Measurements from ENCODE around the gene IGLL5.

Gene IGLL5

DNA sequence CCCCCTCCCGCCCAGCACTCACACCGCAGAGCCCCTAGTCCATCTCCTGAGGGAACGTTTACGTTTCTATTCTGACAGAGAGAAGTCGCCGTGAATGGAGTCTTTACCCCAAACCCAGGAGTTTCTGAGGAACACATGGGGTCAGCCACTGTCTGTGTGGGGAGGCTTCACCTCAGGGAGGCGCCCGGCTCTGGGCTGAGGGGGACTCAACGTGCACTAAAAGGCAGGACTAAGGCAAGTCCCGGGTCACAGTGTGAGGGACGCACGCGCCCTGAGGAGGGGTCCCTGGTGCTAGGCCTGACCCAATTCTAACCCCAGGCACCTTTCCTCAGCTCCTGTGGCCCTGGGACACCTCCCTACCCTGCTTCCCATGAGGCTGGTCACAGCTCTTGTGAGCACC lies 32.5 kb upstream of the IGLL5 start:
- no peaks in the 10 kb centered on the region for H3K36me3 Mint-ChIP-seq
- ATAC-seq (replicated peaks) = no peak
- DNase-seq = no peak
- H3K4me3 Mint-ChIP-seq = no peak overlapping the region
- peaks cover 39 to 54% of the 10 kb centered on the region in 2 donors for H3K4me1 Mint-ChIP-seq
- no peaks in the 10 kb centered on the region for H3K9me3 Mint-ChIP-seq
- H3K27ac Mint-ChIP-seq = no peak overlapping the region
- peaks cover 21 to 24% of the 10 kb centered on the region in 2 donors for H3K27me3 Mint-ChIP-seq

DNA sequence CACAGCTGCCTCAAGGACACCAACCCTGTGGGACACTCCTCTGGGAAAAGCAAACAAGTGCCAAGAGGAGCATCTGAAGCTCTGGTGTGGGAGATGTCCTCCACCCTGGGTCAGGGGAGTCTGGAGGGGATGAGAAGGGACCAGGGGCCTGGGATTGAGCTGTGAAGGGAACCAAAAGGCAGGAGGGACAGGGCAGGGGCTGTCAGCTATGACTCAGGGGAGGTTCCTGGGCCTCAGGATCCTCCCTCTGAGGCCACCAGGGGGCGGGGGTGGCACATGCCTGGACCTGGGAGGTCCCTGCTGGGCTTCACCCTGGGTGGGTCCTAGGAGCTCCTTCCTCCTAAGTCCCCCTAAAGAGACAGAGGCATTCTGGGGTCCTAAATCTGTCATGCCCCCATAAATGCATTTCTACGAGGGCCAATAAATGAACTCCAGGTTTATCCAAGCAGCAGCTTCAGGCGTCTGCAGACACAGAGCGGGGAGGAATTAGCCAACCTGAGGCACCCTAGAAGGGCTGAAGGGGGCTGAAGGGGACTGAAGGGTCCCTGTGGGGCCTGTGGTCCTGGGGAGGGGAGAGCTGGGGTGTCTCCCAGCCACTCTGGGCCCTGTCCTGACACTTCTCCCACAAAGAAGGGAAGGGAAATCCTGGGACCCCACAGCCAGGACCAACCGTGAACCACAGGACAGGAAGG lies 31.9 kb upstream of the IGLL5 start:
- H3K36me3 Mint-ChIP-seq = no peaks in the 10 kb centered on the region
- H3K27ac Mint-ChIP-seq = peak overlapping the region; percentile 47
- peaks cover 35 to 47% of the 10 kb centered on the region in 2 donors for H3K4me1 Mint-ChIP-seq
- DNase-seq = no peak
- H3K4me3 Mint-ChIP-seq = peak overlapping the region in 1 of 2 donors; percentile 21
- ATAC-seq (replicated peaks) = peak; percentile 37
- no peaks in the 10 kb centered on the region for H3K9me3 Mint-ChIP-seq
- peaks cover 25 to 29% of the 10 kb centered on the region in 2 donors for H3K27me3 Mint-ChIP-seq

DNA sequence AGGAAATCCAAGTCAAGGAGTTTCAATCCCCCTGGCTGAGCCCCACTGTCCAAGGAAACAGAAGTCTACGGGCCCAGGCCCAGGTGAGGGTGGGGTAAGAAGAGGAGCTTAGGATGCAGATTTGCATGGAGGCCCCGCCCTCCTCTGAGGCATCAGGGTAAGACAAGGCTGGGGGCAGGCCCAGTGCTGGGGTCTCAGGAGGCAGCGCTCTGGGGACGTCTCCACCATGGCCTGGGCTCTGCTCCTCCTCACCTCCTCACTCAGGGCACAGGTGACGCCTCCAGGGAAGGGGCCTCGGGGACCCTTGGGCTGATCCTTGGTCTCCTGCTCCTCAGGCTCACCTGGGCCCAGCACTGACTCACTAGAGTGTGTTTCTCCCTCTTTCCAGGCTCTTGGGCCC lies 31.3 kb upstream of the IGLL5 start:
- ATAC-seq (replicated peaks) (no peak), DNase-seq (no peak)
- Mint-ChIP-seq H3K36me3 (no peaks in the 10 kb centered on the region), H3K27me3 (peaks cover 30 to 33% of the 10 kb centered on the region in 2 donors), H3K27ac (peak overlapping the region; percentile 65), H3K9me3 (no peaks in the 10 kb centered on the region), H3K4me1 (peaks cover 34 to 51% of the 10 kb centered on the region in 2 donors), H3K4me3 (peak overlapping the region in 1 of 2 donors; percentile 40)

DNA sequence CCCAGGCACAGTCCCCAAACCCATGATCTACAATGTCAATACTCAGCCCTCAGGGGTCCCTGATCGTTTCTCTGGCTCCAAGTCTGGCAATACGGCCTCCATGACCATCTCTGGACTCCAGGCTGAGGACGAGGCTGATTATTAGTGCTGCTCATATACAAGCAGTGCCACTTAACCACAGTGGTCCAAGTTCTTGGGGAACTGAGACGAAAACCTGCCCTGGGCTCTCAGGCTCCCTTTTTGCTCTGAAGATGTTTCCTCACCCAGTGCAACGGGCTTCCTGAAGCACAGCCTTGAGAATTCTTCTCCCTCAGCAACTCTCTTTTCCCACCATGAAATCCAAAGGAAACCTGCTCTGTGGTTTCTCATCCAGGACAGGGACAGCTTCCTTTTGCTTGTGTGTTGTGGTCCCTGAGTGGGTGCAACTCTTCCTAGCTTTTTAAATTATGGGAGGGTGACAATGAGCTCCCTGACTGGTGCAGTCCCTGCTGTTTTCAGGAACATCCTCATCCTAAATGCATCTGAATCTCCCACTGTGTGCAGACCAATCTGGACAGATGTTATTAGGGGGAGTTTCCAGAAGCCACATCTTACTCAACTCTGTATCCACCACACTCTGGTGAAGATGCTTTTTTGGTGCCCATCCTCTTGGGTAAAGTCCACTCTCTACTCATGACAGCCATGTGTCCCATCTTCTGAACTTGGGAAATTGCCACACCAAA lies 30.6 kb upstream of the IGLL5 start:
- DNase-seq (no peak), ATAC-seq (replicated peaks) (peak; percentile 60 to 61)
- peaks cover 28 to 30% of the 10 kb centered on the region in 2 donors for H3K27me3 Mint-ChIP-seq
- peaks cover 34 to 52% of the 10 kb centered on the region in 2 donors for H3K4me1 Mint-ChIP-seq
- H3K4me3 Mint-ChIP-seq = peak overlapping the region; percentile 39 to 57
- H3K36me3 Mint-ChIP-seq = no peaks in the 10 kb centered on the region
- H3K27ac Mint-ChIP-seq = peak overlapping the region; percentile 90
- no peaks in the 10 kb centered on the region for H3K9me3 Mint-ChIP-seq

DNA sequence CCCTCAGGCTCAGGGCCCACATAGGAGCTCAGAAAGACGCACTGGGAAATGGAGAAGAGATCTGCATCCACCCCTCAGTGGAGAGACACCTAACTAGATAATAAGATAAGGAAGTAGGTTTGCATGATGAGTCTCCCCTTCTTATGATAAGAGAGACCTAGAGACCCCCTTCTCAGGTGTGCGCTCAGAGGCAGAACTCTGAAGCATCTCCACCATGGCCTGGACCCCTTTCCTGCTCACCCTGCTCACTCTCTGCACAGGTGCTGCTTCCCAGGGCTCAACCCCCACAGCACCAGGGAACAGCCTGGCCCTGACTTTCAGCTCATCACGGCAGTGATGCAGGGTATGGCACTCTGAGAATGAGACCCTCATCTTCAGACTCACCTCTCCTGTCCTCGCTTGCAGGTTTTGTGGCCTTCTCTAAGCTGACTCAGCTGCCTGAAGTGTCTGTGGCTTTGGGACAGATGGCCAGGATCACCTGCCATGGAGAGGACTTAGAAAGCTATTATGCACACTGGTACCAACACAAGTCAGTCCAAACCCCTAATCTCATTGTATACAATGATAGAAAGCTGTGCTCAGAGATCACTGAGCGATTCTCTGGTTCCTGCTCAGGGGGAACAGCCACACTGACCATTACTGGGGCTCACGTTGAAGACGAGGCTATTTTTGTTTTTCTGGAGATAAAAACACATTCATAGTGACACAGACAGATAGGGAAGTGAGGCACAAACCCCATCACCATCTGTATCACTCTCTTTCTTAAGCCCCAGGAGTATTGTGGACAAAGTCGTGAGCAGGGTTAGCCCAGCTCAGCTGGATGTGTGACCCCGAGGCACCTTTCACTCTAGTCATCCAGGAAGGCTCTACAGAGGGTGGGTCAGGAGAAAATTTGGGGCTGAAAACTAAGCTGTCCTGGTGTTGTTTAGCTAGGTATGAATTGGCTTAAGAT lies 29.7 kb upstream of the IGLL5 start:
- Mint-ChIP-seq H3K4me3 (peak overlapping the region; percentile 43 to 57), H3K27me3 (peaks cover 19 to 22% of the 10 kb centered on the region in 2 donors), H3K36me3 (no peaks in the 10 kb centered on the region), H3K27ac (peak overlapping the region; percentile 90), H3K9me3 (no peaks in the 10 kb centered on the region), H3K4me1 (peaks cover 34 to 52% of the 10 kb centered on the region in 2 donors)
- DNase-seq = peak; percentile 51
- peak; percentile 90 to 91 for ATAC-seq (replicated peaks)

DNA sequence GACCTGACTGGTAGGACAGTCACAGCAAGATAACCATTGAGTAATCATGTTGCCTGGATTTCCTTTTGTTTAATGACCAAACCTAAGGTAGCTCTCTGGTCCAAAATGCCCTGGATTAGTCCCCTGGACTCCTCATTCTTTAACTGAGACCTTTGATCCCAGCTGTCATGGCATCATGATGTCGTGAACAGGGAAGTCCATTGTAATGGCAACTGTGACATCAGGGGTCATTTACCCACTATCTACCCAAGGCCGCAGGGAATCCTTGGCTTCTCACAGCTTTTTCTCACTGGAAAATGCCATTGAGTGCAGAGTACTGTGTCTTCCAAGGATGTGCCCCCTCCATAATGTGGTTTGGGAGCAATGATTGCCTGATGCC lies 29.1 kb upstream of the IGLL5 start:
- H3K4me3 Mint-ChIP-seq = no peak overlapping the region
- no peaks in the 10 kb centered on the region for H3K9me3 Mint-ChIP-seq
- H3K27me3 Mint-ChIP-seq = peaks cover 14 to 15% of the 10 kb centered on the region in 2 donors
- peaks cover 34 to 55% of the 10 kb centered on the region in 2 donors for H3K4me1 Mint-ChIP-seq
- H3K36me3 Mint-ChIP-seq = no peaks in the 10 kb centered on the region
- ATAC-seq (replicated peaks) (no peak), DNase-seq (no peak)
- no peak overlapping the region for H3K27ac Mint-ChIP-seq

DNA sequence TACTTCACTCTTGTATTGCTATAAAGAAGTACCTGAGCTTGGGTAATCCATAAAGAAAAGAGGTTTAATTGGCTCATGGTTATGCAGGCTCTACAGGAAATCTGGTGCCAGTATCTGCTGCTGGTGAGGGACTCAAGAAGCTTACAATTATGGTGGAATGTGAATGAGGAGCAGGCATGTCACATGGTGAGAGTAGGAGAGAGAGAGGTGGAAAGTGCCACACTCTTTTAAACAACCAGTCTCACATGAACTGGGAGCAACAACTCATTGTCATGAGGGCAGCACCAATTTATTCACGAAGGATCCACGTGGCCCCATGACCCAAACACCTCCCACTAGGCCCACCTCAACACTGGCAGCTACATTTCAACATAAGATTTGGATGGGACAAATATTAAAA lies 24.6 kb upstream of the IGLL5 start:
- Mint-ChIP-seq H3K9me3 (no peaks in the 10 kb centered on the region), H3K4me3 (no peak overlapping the region), H3K27me3 (peaks cover 11 to 18% of the 10 kb centered on the region in 2 donors), H3K27ac (peak overlapping the region; percentile 3), H3K4me1 (peaks cover 39 to 66% of the 10 kb centered on the region in 2 donors), H3K36me3 (no peaks in the 10 kb centered on the region)
- DNase-seq (no peak), ATAC-seq (replicated peaks) (no peak)

DNA sequence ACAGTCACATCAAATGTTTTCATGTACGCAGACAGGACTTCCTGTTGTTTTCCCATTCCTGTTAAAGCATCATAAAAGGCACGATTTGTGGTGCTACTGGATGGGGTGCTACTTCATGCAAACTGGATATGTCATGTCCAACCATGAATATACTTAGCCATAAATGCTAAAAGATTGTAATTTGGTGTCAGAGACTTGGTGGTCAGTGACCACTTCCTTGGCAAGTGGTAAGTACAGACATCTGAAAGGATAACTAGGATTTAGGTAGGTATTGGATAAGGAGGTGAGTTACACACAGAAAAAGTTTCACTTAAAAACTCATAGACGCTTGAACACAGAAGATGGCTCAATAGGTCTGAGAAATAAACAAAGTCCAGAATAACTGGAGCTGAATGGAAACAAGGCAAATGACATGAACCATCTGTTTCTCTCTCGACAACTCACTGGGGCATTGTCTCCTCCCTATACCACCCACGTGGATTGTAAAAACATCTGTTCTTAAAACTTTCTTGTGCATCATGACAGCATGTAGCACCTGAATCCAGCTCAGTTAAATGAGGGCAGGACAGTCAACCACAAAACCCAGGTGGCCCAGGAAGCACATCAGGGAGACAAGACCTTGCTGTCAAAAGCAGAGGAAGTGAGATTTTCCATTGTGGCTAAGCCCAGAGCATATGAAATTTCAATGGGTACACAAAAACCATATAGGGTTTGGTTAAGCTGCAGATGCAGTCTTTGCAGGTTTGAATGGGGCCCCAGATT lies 22.1 kb upstream of the IGLL5 start:
- Mint-ChIP-seq H3K4me3 (peak overlapping the region in 1 of 2 donors; percentile 23), H3K4me1 (peaks cover 35 to 58% of the 10 kb centered on the region in 2 donors), H3K9me3 (no peaks in the 10 kb centered on the region), H3K36me3 (no peaks in the 10 kb centered on the region), H3K27ac (peak overlapping the region; percentile 71), H3K27me3 (peaks cover 7 to 12% of the 10 kb centered on the region in 2 donors)
- peak; percentile 78 for DNase-seq
- ATAC-seq (replicated peaks) = peak; percentile 89 to 91

DNA sequence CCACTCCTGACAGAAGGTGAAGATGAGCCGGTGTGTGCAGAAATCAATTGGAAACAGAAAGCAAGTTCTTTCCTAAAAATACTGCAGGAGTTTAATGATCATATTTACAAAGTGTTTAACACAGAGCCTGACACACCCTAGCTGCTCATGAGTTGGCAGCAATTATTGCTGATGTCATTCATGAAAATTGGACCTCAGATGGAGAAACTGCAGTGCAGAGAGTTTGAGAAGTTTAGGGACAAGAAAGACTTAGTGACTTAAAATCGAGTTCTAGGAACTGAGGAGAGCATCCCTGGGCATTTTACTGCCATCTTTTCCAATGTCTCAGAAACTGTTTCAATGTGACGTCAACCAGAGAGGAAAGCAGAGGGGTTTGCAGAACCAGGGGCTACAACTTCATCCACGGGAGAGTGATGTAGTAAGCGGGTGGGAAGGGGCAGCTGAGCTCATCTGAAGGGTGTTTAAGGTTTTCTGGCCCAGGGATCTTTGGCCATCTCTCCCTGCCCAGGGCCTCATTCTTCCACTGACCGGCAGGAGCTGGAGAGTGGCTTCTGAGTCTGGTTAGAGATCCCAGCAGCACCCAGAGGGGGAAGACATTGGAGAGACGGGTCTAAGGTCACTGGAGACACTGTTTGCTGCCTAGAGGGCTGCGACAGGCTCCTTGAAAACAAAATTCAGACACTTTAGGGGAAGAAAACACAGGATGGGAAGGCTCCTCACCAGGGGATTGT lies 21.1 kb upstream of the IGLL5 start:
- Mint-ChIP-seq H3K27ac (peak overlapping the region; percentile 33), H3K27me3 (peaks cover 3 to 11% of the 10 kb centered on the region in 2 donors), H3K4me3 (no peak overlapping the region), H3K36me3 (no peaks in the 10 kb centered on the region), H3K4me1 (peaks cover 44 to 63% of the 10 kb centered on the region in 2 donors), H3K9me3 (no peaks in the 10 kb centered on the region)
- no peak for DNase-seq
- no peak for ATAC-seq (replicated peaks)

DNA sequence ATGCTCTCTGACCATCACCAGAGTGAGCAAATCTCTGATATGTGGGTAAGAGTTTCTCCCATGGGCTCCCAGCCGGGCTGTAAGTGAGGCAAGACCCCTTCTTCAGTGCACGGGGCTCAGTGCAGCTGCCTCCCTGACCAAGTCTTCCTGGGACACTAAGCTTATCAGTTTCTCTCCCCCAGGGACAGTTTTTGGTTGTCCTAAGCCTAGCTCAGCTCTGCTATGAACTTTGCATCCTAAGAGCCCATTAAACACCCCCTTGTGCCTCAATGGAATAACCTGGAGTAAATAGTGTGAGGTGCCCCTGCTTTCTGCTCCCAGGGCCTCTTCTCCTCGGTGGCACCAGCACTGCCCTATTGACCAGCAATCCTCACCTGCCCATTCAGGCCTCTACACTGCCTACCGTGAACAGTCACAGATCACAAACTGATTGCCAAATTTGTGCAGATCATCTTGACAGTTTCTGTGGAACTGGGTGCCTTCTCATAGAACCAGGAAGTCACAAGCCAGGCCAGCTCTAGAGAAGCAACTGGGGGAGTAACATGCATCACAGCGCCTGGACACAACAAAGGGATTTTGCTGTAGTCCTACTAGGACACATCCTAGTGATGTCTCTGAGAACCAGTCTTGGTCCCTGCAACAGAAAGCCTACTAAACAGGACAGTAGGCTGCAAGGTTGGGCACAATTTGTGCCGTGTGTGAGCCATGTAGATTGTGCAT lies 19.5 kb upstream of the IGLL5 start:
- ATAC-seq (replicated peaks) (no peak), DNase-seq (no peak)
- Mint-ChIP-seq H3K4me1 (peaks cover 57 to 75% of the 10 kb centered on the region in 2 donors), H3K9me3 (no peaks in the 10 kb centered on the region), H3K36me3 (no peaks in the 10 kb centered on the region), H3K27ac (peak overlapping the region; percentile 38), H3K4me3 (no peak overlapping the region), H3K27me3 (peaks cover 6 to 11% of the 10 kb centered on the region in 2 donors)

DNA sequence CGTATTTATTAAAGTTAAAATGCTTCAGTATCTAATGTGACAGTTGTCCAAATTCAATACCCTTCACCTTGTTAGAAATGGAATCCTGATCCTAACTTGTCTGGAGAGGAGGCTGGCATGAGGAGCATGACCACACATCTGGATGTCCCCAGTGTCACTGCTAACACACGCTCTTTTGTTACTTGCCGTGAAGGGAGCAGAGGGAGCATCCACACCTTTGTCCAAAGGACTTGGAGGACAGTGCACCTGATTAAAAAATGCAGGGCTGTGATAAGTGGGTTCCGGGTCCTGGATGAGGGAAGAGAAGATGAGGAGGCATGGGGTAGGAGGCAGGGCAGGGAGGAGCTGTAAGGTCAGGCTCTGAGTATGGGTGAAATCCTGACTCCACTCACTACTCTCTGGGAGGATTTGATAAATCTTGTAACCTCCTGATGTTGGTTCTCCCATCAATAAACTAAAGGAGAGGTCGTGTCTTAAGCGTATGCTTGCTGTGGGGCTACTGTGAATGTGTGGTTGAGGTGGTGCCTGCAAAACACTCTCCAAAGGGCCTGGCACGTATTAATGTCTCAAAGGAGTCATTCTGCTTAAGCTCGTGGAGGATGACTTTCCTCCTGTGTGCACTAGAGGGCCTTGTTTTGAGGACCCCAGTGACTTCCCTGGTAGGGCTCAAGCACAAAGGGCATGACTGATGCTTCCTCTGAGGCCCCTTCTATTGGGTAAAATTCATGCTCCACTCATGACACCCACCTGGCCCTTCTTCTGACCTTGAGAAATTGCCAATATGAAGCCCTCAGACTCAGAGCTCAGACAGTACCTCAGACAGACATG lies 16.8 kb upstream of the IGLL5 start:
- H3K9me3 Mint-ChIP-seq = peaks cover 0 to 2% of the 10 kb centered on the region in 2 donors
- no peak overlapping the region for H3K4me3 Mint-ChIP-seq
- H3K27me3 Mint-ChIP-seq = peaks cover 4 to 6% of the 10 kb centered on the region in 2 donors
- H3K36me3 Mint-ChIP-seq = peaks cover 0 to 3% of the 10 kb centered on the region in 2 donors
- peak overlapping the region; percentile 20 for H3K27ac Mint-ChIP-seq
- DNase-seq = no peak
- ATAC-seq (replicated peaks) = peak; percentile 36 to 56
- H3K4me1 Mint-ChIP-seq = peaks cover 41 to 51% of the 10 kb centered on the region in 2 donors

Measured in stimulated activated naive B cell treated with anti-CD40 and anti-IgM and Interleukin-4, amounts not matched to agents 10 μg/mL and 1 μg/mL and 100 μg/mL, for 72 hours (primary cell).